ENCODE measurements around the gene SH3BP2. TPM values are rescaled to one million over a fixed set of nuclear protein-coding genes. Genes with fewer than 3 reads are reported as not detected.

The SH3BP2 gene
- total RNA-seq, 1 donor from 2014 or later, result 45.4 TPM

DNA sequence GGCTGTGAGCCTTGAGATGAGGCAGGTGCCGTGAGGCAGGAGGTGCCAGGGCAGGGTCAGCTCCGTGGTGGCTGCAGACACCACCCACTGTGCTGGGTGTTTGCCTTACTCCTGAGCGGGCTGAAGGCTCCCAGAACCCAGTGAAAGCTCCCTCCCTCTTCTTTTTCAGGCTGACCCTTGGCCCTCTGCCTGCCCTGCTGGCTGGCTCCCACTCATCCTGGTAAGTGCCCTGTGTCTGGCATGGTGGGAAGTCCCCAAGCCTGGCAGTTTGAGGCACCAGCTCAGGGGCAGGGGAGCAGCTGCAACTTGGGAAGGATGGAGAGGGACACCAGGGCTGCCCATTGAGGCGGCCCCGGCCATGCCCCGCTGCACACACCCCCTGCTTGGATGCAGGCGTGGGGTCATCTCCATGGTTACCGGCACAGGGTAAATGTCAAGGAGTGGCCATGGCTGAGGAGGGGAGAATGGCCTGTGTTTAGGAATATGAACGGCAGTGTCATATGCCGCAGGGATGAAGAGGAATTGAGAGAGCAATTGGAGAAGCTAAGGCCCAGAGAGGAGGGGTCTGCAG lies 16.8 kb downstream of the SH3BP2 start:
- no peaks in the 10 kb centered on the region for H3K27me3 Mint-ChIP-seq
- H3K36me3 Mint-ChIP-seq, result no peaks in the 10 kb centered on the region
- H3K4me1 Mint-ChIP-seq (ENCODE audit: unreplicated experiment), result peaks cover 15% of the 10 kb centered on the region
- TF ChIP-seq, protein P1, sequence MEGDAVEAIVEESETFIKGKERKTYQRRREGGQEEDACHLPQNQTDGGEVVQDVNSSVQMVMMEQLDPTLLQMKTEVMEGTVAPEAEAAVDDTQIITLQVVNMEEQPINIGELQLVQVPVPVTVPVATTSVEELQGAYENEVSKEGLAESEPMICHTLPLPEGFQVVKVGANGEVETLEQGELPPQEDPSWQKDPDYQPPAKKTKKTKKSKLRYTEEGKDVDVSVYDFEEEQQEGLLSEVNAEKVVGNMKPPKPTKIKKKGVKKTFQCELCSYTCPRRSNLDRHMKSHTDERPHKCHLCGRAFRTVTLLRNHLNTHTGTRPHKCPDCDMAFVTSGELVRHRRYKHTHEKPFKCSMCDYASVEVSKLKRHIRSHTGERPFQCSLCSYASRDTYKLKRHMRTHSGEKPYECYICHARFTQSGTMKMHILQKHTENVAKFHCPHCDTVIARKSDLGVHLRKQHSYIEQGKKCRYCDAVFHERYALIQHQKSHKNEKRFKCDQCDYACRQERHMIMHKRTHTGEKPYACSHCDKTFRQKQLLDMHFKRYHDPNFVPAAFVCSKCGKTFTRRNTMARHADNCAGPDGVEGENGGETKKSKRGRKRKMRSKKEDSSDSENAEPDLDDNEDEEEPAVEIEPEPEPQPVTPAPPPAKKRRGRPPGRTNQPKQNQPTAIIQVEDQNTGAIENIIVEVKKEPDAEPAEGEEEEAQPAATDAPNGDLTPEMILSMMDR (conservative IDR thresholded peaks at IDR 0.05), result no peak
- H3K27ac Mint-ChIP-seq, result no peak overlapping the region
- no peaks in the 10 kb centered on the region for H3K9me3 Mint-ChIP-seq
- no peak overlapping the region for H3K4me3 Mint-ChIP-seq
- DNase-seq (ENCODE audit: extremely low spot score, unreplicated experiment), result no peak

DNA sequence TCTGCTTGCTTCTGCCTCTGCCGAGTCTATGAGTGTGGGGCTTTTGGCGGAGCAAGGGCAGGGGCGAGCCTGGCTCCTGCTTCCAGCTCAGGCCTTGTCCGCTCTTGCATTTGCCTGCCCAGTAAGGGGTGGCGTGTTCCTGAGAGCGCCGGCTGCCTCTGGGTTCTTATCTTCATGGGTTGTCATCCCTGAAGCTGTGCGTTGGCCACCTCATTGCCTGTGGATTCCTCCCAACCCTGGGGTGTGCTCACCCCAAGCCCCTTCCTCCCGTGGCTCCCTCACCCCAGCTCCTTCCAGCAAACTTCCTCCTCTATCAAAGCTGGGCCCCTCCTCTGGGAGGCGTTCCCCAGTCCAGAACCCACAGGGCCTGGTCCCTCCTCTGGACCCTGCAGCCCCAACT lies 17.5 kb downstream of the SH3BP2 start:
- Mint-ChIP-seq H3K4me3 (no peak overlapping the region), H3K9me3 (no peaks in the 10 kb centered on the region), H3K36me3 (no peaks in the 10 kb centered on the region), H3K27me3 (no peaks in the 10 kb centered on the region), H3K4me1 (ENCODE audit: unreplicated experiment) (peaks cover 15% of the 10 kb centered on the region), H3K27ac (no peak overlapping the region)
- no peak for DNase-seq (ENCODE audit: extremely low spot score, unreplicated experiment)
- TF ChIP-seq, protein P1 (conservative IDR thresholded peaks at IDR 0.05), result no peak

DNA sequence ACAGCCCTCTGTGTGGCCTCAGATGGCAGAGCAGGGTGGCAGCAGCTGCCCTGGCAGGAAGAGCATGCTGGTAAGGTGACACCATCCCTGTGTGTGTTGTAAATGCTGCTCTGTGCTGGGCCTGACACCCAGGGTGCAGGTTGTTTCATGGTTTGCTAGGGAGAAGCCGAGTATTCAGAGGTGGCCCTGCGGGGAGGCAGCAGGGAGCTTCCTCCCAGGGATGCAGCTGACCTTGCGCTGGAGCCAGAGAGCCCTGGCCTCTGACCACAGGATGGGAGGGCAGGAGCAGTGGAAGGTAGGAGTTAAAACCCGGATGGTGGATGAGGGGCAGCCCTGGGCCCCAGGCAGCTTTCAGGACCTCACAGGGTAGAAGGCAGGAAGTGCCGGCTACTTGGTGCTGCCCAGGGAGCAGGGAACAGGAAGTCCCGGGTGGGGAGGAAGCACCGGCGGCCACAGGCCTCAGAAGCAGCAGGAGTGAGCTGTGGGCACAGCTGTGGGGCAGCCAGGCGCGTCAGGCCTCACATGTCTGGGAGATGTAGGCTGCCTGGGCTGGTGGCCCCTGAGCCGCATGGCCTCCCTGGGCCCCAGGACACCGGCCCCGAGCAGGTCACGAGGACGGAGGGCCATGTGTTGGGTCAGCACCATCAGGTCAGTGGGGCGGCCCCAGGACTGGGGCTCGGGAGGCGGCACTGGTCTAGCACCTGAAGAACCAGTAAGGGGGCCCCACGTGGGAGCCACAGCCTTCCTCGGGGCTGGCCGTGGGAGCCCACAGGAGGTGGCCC lies 19.1 kb downstream of the SH3BP2 start:
- no peaks in the 10 kb centered on the region for H3K27me3 Mint-ChIP-seq
- peak overlapping the region; percentile 59 for H3K27ac Mint-ChIP-seq

DNA sequence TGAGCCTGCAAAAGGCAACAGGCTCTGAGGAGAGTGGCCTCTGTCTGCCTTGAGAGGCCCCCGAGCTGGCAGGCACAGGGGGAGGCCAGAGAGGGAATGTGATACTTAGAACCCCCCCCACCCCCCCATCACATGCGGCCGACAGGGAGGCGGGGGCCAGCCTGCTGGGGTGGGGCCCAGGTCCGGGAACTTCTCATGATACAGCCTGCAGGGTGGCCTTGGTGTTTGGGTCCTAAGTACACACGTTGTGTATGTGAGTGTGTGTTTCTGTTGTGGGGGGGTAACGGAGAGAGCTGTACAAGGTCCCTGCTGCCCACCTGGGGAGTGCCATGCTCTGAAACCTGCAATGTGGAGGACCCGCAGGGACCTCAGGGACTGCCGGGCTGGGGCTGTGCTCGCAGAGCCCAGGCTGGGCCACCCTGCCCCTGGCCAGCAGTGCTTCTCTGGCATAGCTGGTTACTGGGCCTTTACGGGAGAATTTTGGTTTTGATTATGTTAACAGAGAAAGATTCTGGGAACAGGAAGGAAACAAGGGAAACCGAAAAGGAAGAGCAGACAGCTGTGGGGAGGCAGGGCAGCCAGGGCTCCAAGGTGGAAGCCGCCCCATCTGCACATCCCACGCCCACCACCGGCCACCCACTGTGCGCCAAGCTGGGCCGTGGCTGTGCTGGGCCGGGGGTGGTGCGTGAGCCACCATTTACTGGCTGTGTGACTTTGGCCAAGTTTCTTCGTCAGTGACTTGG lies 19.9 kb downstream of the SH3BP2 start:
- H3K4me3 Mint-ChIP-seq, result no peak overlapping the region
- DNase-seq (ENCODE audit: extremely low spot score, unreplicated experiment), result no peak
- H3K4me1 Mint-ChIP-seq (ENCODE audit: unreplicated experiment), result peaks cover 15% of the 10 kb centered on the region
- H3K36me3 Mint-ChIP-seq, result peaks cover 4% of the 10 kb centered on the region
- no peak overlapping the region for H3K27ac Mint-ChIP-seq
- TF ChIP-seq, protein P1 (conservative IDR thresholded peaks at IDR 0.05), result no peak
- H3K27me3 Mint-ChIP-seq, result no peaks in the 10 kb centered on the region
- H3K9me3 Mint-ChIP-seq, result peaks cover 8% of the 10 kb centered on the region

More for the DNA sequence above, 19.1 kb downstream of the SH3BP2 start:
- peaks cover 4% of the 10 kb centered on the region for H3K36me3 Mint-ChIP-seq
- peak overlapping the region; percentile 66 for H3K4me3 Mint-ChIP-seq
- H3K9me3 Mint-ChIP-seq, result peaks cover 8% of the 10 kb centered on the region
- H3K4me1 Mint-ChIP-seq (ENCODE audit: unreplicated experiment), result peaks cover 16% of the 10 kb centered on the region
- DNase-seq (ENCODE audit: extremely low spot score, unreplicated experiment), result no peak
- TF ChIP-seq, protein P1 (conservative IDR thresholded peaks at IDR 0.05), result no peak

DNA sequence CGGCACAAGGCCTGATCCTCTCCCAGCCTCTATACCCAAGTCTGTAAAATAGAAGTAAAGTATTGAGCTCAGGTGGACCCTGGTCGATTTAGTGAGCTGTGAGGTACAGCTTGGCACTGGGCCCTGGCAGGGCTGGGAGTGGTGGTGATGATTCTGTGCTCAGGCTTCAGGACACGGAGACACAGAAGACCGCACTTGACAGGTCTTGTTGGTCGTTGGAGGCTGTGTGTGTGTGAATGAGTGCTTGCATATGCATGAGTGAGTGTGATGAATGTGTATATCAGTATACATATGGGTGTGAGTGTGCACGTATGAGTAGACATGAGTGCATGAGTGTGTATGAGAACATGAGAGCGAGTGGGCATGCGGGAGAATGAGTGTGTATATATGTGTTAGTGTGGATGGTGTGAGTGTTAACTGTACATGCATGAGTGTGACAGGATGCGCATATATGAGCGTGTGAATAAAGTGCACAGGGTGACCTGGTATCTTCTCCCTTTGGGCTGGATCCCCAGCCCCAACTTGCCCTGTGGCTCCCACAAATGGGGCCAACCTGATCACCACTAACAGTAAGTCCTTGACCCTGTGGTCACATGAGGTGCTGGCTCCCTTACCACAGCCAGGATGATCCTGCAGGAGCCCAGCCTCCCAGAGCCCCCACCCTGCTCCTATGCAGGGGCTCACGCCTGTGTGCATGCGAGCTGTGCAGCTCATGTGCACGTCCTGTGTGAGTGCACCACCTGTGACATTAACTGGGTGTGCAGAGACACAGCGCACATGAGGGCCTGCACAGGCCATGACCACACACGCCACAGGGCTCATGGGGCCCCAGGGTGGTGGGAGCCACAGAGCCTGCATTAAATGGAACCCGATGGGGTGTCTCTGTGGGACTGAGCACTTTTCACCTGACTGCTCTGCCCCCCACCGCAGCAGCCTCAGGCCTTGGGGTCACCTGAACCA lies 20.8 kb downstream of the SH3BP2 start:
- TF ChIP-seq, protein P1 (conservative IDR thresholded peaks at IDR 0.05), result no peak
- no peak for DNase-seq (ENCODE audit: extremely low spot score, unreplicated experiment)
- Mint-ChIP-seq H3K27me3 (no peaks in the 10 kb centered on the region), H3K4me1 (ENCODE audit: unreplicated experiment) (peaks cover 15% of the 10 kb centered on the region), H3K9me3 (peaks cover 8% of the 10 kb centered on the region), H3K36me3 (peaks cover 4% of the 10 kb centered on the region), H3K4me3 (peak overlapping the region; percentile 2), H3K27ac (no peak overlapping the region)

Data from type B pancreatic cell (in vitro differentiated cells).